PFSK-1 (cell line): Measurements from ENCODE around the gene GHRHR.

ENCODE experiments used
- FOXP2 ChIP-seq: optimal IDR thresholded peaks from 2 replicates; pipeline ENCODE3; 2011; ENCODE audit warnings: borderline replicate concordance, control low read depth, inconsistent platforms; ENCODE audit not compliant: insufficient read depth; ENCODE audit errors: extremely low read length, extremely low read depth
- POLR2AphosphoS5 ChIP-seq: IDR thresholded peaks from 2 replicates; pipeline ENCODE4 v1.6.1; 2012; ENCODE audit warnings: low read depth, mild to moderate bottlenecking, control low read depth, low read length, moderate library complexity
- REST ChIP-seq, 2 experiments: IDR thresholded peaks; 2 replicates each; pipeline versions ENCODE4 v1.6.1 to v1.8.0; 2011 to 2012; ENCODE audit warnings: low read depth in 2 of 2, low read length in 2 of 2, control low read depth in 1 of 2, inconsistent platforms in 1 of 2, mild to moderate bottlenecking in 1 of 2, moderate library complexity in 1 of 2; ENCODE audit not compliant: insufficient read depth in 1 of 2
- SIN3A ChIP-seq: IDR thresholded peaks from 2 replicates; pipeline ENCODE4 v1.6.1; 2012; ENCODE audit warnings: mild to moderate bottlenecking, low read length, moderate library complexity, borderline replicate concordance; ENCODE audit not compliant: insufficient read depth
- TAF1 ChIP-seq: IDR thresholded peaks from 2 replicates; pipeline ENCODE4 v1.6.1; 2012; ENCODE audit warnings: low read length, control low read depth, borderline replicate concordance; ENCODE audit not compliant: insufficient read depth

GHRHR gene

GRCh38 chr7:30989008-30989823 lies 25.5 kb downstream of the GHRHR start:
- TF ChIP-seq FOXP2 (no peak), POLR2AphosphoS5 (no peak), REST (IDR thresholded peaks at IDR 0.05; ENCODE audit: insufficient read depth in 1 of 2, low read depth in 2 of 2, low read length in 2 of 2) (no peak), SIN3A (no peak), TAF1 (no peak)

- no peak for TF ChIP-seq FOXP2
- TF ChIP-seq POLR2AphosphoS5: no peak
- TF ChIP-seq REST (IDR thresholded peaks at IDR 0.05; ENCODE audit: insufficient read depth in 1 of 2, low read depth in 2 of 2, low read length in 2 of 2): no peak
- TF ChIP-seq SIN3A: no peak
These were observed 26.3 kb downstream of the GHRHR start for GRCh38 chr7:30989824-30990672.

- no peak for TF ChIP-seq FOXP2
- TF ChIP-seq REST (IDR thresholded peaks at IDR 0.05; ENCODE audit: insufficient read depth in 1 of 2, low read depth in 2 of 2, low read length in 2 of 2): no peak
- no peak for TF ChIP-seq TAF1
- TF ChIP-seq SIN3A: no peak
These were observed 27.0 kb downstream of the GHRHR start for GRCh38 chr7:30990673-30991170.

GRCh38 chr7:30992414-30992813 lies 28.7 kb downstream of the GHRHR start:
- TF ChIP-seq POLR2AphosphoS5 (no peak), SIN3A (no peak), TAF1 (no peak), REST (IDR thresholded peaks at IDR 0.05; ENCODE audit: insufficient read depth in 1 of 2, low read depth in 2 of 2, low read length in 2 of 2) (no peak), FOXP2 (no peak)
